Activated naive CD4-positive, alpha-beta T cell treated with Interleukin-2 at 50 U/mL for 16 hours (primary cell): Measurements from ENCODE around the gene DST.
"Not testable (repeated sequence)": the region's sequence is repeated elsewhere in the genome, so short reads cannot be mapped to it uniquely, and the experiment has no call there.

Experiments used
- DNase-seq: peaks from one replicate; pipeline ENCODE4 v3.0.0-alpha.2; 2020

DST gene

GRCh38 chr6:56514395-56514794 is 128.3 kb downstream of the DST start:
- no peak for DNase-seq

GRCh38 chr6:56513631-56514030 is 129.1 kb downstream of the DST start:
- DNase-seq = no peak

- DNase-seq = no peak
These were observed 131.1 kb downstream of the DST start for GRCh38 chr6:56511591-56511990.

GRCh38 chr6:56510984-56511531 is 131.6 kb downstream of the DST start:
- DNase-seq = no peak

- DNase-seq = no peak
These were observed 133.7 kb downstream of the DST start for GRCh38 chr6:56509031-56509430.

GRCh38 chr6:56507517-56507916 is 135.2 kb downstream of the DST start:
- DNase-seq = no peak

- no peak for DNase-seq
These were observed 137.0 kb downstream of the DST start for GRCh38 chr6:56505512-56506260.

GRCh38 chr6:56501993-56502392 is 140.7 kb downstream of the DST start:
- DNase-seq = no peak

- DNase-seq = no peak
These were observed 143.6 kb downstream of the DST start for GRCh38 chr6:56499095-56499494.

- no peak for DNase-seq
These were observed 145.0 kb downstream of the DST start for GRCh38 chr6:56497691-56498090.

GRCh38 chr6:56497240-56497639 is 145.4 kb downstream of the DST start:
- DNase-seq = no peak

- not testable (repeated sequence) for DNase-seq
These were observed 146.0 kb downstream of the DST start for GRCh38 chr6:56496650-56497049.

GRCh38 chr6:56495654-56496053 is 147.0 kb downstream of the DST start:
- no peak for DNase-seq

GRCh38 chr6:56491606-56492328 is 150.9 kb downstream of the DST start:
- DNase-seq = no peak

- no peak for DNase-seq
These were observed 151.7 kb downstream of the DST start for GRCh38 chr6:56490993-56491392.

- no peak for DNase-seq
These were observed 153.1 kb downstream of the DST start for GRCh38 chr6:56489559-56489958.

GRCh38 chr6:56488281-56488680 is 154.4 kb downstream of the DST start:
- no peak for DNase-seq

- DNase-seq = no peak
These were observed 156.0 kb downstream of the DST start for GRCh38 chr6:56486681-56487080.

GRCh38 chr6:56484669-56485068 is 158.0 kb downstream of the DST start:
- DNase-seq = no peak

GRCh38 chr6:56483929-56484328 is 158.8 kb downstream of the DST start:
- no peak for DNase-seq

GRCh38 chr6:56482525-56482924 is 160.2 kb downstream of the DST start:
- no peak for DNase-seq

- DNase-seq = no peak
These were observed 160.7 kb downstream of the DST start for GRCh38 chr6:56481957-56482356.

- no peak for DNase-seq
These were observed 161.9 kb downstream of the DST start for GRCh38 chr6:56480654-56481337.

GRCh38 chr6:56480246-56480645 is 162.4 kb downstream of the DST start:
- no peak for DNase-seq
